Thoracic aorta (tissue), 2 donors: ENCODE results near the gene SERP2. TPM values are rescaled to one million over a fixed set of nuclear protein-coding genes. Genes with fewer than 3 reads are reported as not detected.

Source experiments
- ATAC-seq: fragments of 150-250 bp; one replicate; pipeline ENCODE4 v1.8.0; 2017; ENCODE audit warnings: low read depth; ENCODE audit not compliant: insufficient number of reproducible peaks, low FRiP score
- DNase-seq: peaks from one replicate; pipeline ENCODE4 v3.0.0-alpha.2; 2020; ENCODE audit warnings: low spot score
- H3K27ac ChIP-seq, 2 donors: fragments of 200-600 bp; sonication (generic); 1 replicate in 1 of 2; 2 replicates in 1 of 2; pipeline ENCODE4 v1.5.1; 2016; ENCODE audit warnings: mild to moderate bottlenecking in 2 of 2, moderate library complexity in 2 of 2
- H3K27me3 ChIP-seq: fragments of 200-600 bp; sonication (generic); replicated peaks from 2 replicates; pipeline ENCODE4 v1.6.0; 2016; ENCODE audit warnings: mild to moderate bottlenecking; ENCODE audit not compliant: insufficient read depth
- H3K36me3 ChIP-seq: fragments of 200-600 bp; sonication (generic); one replicate; pipeline ENCODE4 v1.5.1; 2016
- H3K4me1 ChIP-seq, 2 donors: fragments of 200-600 bp; sonication (generic); 1 replicate in 1 of 2; 2 replicates in 1 of 2; pipeline versions ENCODE4 v1.5.1 to v1.6.0; 2016; ENCODE audit warnings: low read depth in 2 of 2, mild to moderate bottlenecking in 1 of 2; ENCODE audit not compliant: control insufficient read depth in 1 of 2
- H3K4me3 ChIP-seq: fragments of 200-600 bp; sonication (generic); 2 replicates; pipeline ENCODE4 v1.5.1; 2016; ENCODE audit warnings: mild to moderate bottlenecking
- H3K9me3 ChIP-seq: fragments of 200-600 bp; sonication (generic); 2 replicates; pipeline ENCODE4 v1.5.1; 2016
- total RNA-seq, 2 donors: library from RNA; depleted of rRNA; stranded (reverse); fragments of >200 nt; gene quantifications; one replicate each; pipeline versions ENCODE4 v1.1.0 to v1.2.3, GENCODE V29; 2016
- TF ChIP-seq, protein P1 (sequence below): fragments of 200-600 bp; sonication (generic); IDR thresholded peaks from one replicate; pipeline ENCODE4 v1.5.1; 2019; ENCODE audit warnings: antibody characterized with exemption

Gene SERP2
- total RNA-seq, 2 donors from 2014 or later = 3.8 to 3.9 TPM

DNA sequence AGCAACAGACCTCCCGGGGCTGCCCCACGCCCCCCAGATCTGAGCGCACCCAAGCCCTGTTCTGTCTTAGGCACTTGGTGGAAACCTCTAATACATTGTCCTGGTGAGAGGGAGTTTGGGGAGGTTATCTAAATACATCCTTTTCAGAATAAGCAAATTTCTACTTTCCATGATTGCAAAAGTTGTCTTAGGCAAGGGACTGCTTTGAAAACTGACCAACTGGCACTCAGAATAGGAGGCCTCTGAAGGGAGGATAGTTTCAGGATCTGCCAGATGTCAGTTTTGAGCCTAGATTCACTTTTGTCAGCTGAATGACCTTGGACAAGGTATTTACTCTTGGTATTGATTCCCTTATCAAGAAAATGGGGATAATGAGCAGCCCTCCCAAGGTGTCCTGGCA lies 11.8 kb downstream of the SERP2 start:
- Histone ChIP-seq H3K4me3 (no peak overlapping the region), H3K4me1 (no peaks in the 10 kb centered on the region), H3K9me3 (no peaks in the 10 kb centered on the region), H3K27me3 (no peaks in the 10 kb centered on the region), H3K36me3 (no peaks in the 10 kb centered on the region), H3K27ac (no peak overlapping the region)
- ATAC-seq (no peak), DNase-seq (no peak)
- TF ChIP-seq, protein P1, sequence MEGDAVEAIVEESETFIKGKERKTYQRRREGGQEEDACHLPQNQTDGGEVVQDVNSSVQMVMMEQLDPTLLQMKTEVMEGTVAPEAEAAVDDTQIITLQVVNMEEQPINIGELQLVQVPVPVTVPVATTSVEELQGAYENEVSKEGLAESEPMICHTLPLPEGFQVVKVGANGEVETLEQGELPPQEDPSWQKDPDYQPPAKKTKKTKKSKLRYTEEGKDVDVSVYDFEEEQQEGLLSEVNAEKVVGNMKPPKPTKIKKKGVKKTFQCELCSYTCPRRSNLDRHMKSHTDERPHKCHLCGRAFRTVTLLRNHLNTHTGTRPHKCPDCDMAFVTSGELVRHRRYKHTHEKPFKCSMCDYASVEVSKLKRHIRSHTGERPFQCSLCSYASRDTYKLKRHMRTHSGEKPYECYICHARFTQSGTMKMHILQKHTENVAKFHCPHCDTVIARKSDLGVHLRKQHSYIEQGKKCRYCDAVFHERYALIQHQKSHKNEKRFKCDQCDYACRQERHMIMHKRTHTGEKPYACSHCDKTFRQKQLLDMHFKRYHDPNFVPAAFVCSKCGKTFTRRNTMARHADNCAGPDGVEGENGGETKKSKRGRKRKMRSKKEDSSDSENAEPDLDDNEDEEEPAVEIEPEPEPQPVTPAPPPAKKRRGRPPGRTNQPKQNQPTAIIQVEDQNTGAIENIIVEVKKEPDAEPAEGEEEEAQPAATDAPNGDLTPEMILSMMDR = no peak

DNA sequence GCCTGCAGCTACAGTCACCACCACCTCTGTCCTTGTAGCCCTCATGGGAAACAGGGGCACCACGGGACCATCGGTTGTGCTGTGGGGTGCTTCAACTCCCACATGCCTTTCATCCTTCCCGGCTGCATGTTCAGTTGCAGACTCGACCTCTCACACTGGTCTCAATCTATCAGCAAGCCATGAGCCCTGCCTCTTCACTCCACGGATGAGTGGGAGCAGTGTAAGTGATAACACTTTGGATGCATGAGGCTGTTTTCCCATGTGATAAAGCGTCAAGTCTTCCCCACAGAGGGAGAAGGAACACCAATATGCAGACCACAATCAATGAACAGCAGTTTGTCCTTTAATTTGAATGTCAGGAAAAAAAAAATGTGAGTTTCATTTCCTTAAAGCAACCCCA lies 12.2 kb downstream of the SERP2 start:
- ATAC-seq (no peak), DNase-seq (no peak)

DNA sequence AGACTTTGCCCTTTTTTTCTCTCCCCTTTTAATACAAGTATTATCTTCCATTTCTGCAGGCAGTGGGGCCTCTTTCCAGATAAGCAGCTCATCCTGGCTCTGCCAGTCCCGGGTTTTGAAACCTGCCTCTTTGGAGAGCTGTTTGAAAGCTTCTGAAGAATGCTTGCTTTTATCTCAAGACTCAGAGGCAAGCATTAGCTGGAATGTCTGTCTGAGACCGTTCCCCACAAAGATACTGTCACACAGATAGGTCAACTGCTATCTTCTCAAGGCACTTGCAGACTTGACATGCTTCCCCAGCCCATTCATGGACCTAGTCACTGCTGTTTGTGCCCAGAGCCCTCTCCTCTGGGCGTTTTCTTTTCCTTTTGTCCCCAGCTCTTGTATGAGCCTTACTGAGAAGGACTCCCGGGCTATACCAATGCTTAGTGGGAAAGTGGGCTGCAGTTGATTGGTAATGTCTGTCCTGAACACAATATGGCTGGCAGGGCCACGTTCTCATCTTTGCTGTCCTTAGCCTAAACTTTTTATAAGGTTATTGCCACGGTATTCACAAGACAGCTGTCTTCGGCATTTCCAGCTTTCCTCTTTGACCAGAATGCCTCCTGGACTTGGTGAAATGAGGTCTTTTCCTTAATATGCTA lies 13.4 kb downstream of the SERP2 start:
- ATAC-seq (no peak), DNase-seq (no peak)
- Histone ChIP-seq H3K27ac (no peak overlapping the region), H3K27me3 (no peaks in the 10 kb centered on the region), H3K4me1 (no peaks in the 10 kb centered on the region), H3K9me3 (no peaks in the 10 kb centered on the region), H3K4me3 (no peak overlapping the region), H3K36me3 (no peaks in the 10 kb centered on the region)
- TF ChIP-seq, protein P1 = no peak

More for the DNA sequence above, 12.2 kb downstream of the SERP2 start:
- Histone ChIP-seq H3K36me3 (no peaks in the 10 kb centered on the region), H3K27ac (no peak overlapping the region), H3K27me3 (no peaks in the 10 kb centered on the region), H3K4me1 (no peaks in the 10 kb centered on the region), H3K9me3 (no peaks in the 10 kb centered on the region), H3K4me3 (no peak overlapping the region)
- TF ChIP-seq, protein P1 = no peak

DNA sequence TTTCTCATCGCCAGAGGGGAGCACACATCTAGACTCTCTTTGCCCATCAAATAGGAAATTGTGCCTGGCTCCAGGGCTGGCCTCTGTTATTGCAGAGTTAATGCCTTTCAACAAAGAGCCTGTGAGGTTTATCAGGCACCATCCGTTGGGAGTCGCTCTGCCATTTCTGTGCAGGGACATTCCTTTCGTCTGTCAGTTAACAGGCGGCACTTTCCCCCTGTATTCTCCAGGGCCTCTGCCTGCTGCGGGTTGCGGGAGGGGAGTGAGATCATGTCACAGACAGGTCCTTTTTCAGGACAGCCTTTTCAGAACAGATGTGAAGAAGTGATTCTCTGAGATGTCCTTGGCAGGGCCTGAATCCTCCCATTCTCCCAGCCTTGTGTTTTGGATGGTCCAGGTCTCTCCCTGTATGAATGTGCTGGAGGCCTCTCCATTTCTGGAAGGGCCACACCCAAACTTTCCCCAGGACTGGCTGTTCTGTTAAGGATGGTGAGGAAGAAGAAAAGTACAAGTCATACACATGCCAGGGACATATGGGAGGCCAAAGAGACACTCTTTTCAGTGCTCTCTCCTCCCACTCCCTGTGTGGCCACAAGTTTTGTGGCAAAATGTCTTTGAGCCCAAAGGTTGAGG lies 14.9 kb downstream of the SERP2 start:
- ATAC-seq = no peak
- no peaks in the 10 kb centered on the region for H3K27me3 ChIP-seq
- no peaks in the 10 kb centered on the region for H3K9me3 ChIP-seq
- DNase-seq = no peak
- TF ChIP-seq, protein P1 = no peak
- no peak overlapping the region for H3K4me3 ChIP-seq
- H3K36me3 ChIP-seq = no peaks in the 10 kb centered on the region
- no peaks in the 10 kb centered on the region for H3K4me1 ChIP-seq
- no peak overlapping the region for H3K27ac ChIP-seq

DNA sequence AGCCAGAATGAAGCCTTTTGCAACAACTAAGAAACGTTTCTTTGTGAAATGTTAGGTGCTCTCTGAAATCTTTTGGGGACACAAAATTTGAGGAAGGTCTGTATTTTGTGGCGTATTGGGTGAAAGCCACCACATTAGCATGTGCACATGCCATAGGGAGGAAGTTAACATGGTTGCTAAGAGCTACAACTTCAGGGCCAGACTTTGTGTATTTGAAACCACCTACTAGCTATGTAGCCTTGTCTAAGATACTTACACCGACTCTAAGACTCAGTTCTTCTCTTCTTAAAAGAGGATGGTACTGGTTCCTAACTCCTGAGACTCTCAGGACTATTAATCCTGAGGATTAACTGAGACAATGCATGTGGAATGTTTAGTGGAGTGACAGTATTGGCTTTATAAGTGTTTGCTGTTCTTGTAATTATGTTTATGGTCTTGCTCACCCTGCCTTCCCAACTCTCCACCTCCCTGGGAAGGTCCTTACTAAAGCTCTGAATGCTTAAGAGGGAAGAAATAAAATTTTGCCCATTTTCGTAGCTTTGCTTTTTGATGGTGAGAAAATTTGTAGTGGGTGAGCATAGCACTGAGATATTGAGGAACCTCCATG lies 15.5 kb downstream of the SERP2 start:
- H3K27me3 ChIP-seq = no peaks in the 10 kb centered on the region
- no peak overlapping the region for H3K4me3 ChIP-seq
- no peaks in the 10 kb centered on the region for H3K36me3 ChIP-seq
- no peak overlapping the region for H3K27ac ChIP-seq
- H3K9me3 ChIP-seq = no peaks in the 10 kb centered on the region
- no peaks in the 10 kb centered on the region for H3K4me1 ChIP-seq
- TF ChIP-seq, protein P1 = no peak
- DNase-seq (no peak), ATAC-seq (no peak)
